SU-DHL-6 (cell line): ENCODE data around the gene MAS1.

Experiments
- H2AFZ ChIP-seq: fragments of 200-600 bp; sonication (generic); 2 replicates; pipeline ENCODE4 v1.6.1; 2014; ENCODE audit warnings: low read depth, mild to moderate bottlenecking, moderate library complexity, mixed read lengths, antibody characterized with exemption, low read length; ENCODE audit not compliant: severe bottlenecking
- H3F3A ChIP-seq: fragments of 200-600 bp; shearing (Covaris generic); 2 replicates; pipeline ENCODE4 v1.6.0; 2016; ENCODE audit warnings: antibody characterized with exemption, mild to moderate bottlenecking; ENCODE audit not compliant: insufficient read depth
- H3K27ac ChIP-seq: fragments of 200-600 bp; sonication (generic); 2 replicates; pipeline ENCODE4 v1.5.1; 2016; ENCODE audit warnings: low read depth, mild to moderate bottlenecking, low read length, moderate library complexity, mixed read lengths
- H3K27me3 ChIP-seq: fragments of 200-600 bp; sonication (generic), shearing (Covaris generic); 2 replicates; pipeline ENCODE4 v1.6.0; 2014; ENCODE audit warnings: mild to moderate bottlenecking, low read length
- H3K36me3 ChIP-seq: fragments of 200-600 bp; sonication (generic); 2 replicates; pipeline ENCODE4 v1.6.1; 2014; ENCODE audit warnings: mild to moderate bottlenecking, low read length, mixed read lengths
- H3K4me2 ChIP-seq: fragments of 300-600, 200-600 bp; shearing (Covaris generic), sonication (generic); 2 replicates; pipeline ENCODE4 v1.6.0; 2014; ENCODE audit warnings: low read length, low read depth, mild to moderate bottlenecking; ENCODE audit not compliant: poor library complexity, severe bottlenecking
- H3K4me3 ChIP-seq: fragments of 200-600 bp; sonication (generic); 2 replicates; pipeline ENCODE4 v1.5.1; 2014; ENCODE audit warnings: antibody characterized with exemption, low read length, mild to moderate bottlenecking, mixed read lengths; ENCODE audit not compliant: insufficient read depth, poor library complexity, severe bottlenecking
- H3K79me2 ChIP-seq: fragments of 200-600 bp; sonication (generic); 2 replicates; pipeline ENCODE4 v1.6.1; 2014; ENCODE audit warnings: mild to moderate bottlenecking, low read length, moderate library complexity; ENCODE audit not compliant: insufficient read depth
- H3K9ac ChIP-seq: fragments of 200-600 bp; sonication (generic); 2 replicates; pipeline ENCODE4 v1.7.0; 2014; ENCODE audit warnings: mild to moderate bottlenecking, low read length
- H3K9me2 ChIP-seq: fragments of 200-600 bp; sonication (generic); replicated peaks from 2 replicates; pipeline ENCODE4 v1.6.1; 2014; ENCODE audit warnings: low read length; ENCODE audit not compliant: insufficient read depth
- H3K9me3 ChIP-seq: fragments of 200-600 bp; sonication (generic); 2 replicates; pipeline ENCODE4 v1.6.1; 2014; ENCODE audit warnings: low read length, mixed read lengths; ENCODE audit not compliant: insufficient read depth
- H4K20me1 ChIP-seq: fragments of 200-600 bp; sonication (generic); 2 replicates; pipeline ENCODE4 v1.6.1; 2014; ENCODE audit warnings: low read depth, mild to moderate bottlenecking, antibody characterized with exemption, low read length, moderate library complexity, mixed read lengths
- EZH2phosphoT487 ChIP-seq: fragments of 200-600 bp; sonication (generic), shearing (Covaris generic); conservative IDR thresholded peaks from 2 replicates; pipeline ENCODE4 v1.6.1; 2018; ENCODE audit warnings: mild to moderate bottlenecking, antibody characterized with exemption, low read length, moderate library complexity, mixed read lengths
- TF ChIP-seq, protein P1 (sequence below): fragments of 200-600 bp; sonication (generic); IDR thresholded peaks from one replicate; pipeline ENCODE4 v1.5.1; 2017; ENCODE audit warnings: antibody characterized with exemption, mild to moderate bottlenecking, low read length, moderate library complexity; ENCODE audit not compliant: insufficient read depth, poor library complexity, severe bottlenecking

MAS1 gene

DNA sequence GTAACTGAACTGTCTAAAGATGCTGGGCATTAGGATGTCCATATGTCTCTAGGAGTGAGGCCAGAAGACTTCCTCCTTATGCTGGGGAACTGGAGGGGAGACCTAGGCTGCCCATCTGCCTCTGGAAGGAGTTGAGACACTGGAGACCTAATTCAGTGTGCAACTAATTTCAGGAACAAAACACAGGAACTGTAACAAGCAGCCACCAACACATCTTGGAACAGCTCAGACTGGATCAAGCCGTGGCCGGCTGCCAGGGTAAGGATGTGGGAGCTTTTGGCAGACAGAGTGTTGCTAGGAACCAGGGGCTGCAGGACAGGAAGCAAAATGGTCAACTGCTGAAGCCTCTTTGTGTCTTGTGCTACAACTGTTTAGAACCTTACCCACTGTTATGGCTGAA is 16.4 kb upstream of the MAS1 start:
- Histone ChIP-seq H3K4me2 (no peak overlapping the region), H3K27ac (no peak overlapping the region), H3K79me2 (no peaks in the 10 kb centered on the region), H3K9me3 (no peaks in the 10 kb centered on the region), H3K4me3 (no peak overlapping the region), H3K9ac (no peak overlapping the region), H3K9me2 (no peaks in the 10 kb centered on the region), H3F3A (no peaks in the 10 kb centered on the region), H3K27me3 (no peaks in the 10 kb centered on the region), H2AFZ (no peak overlapping the region), H3K36me3 (no peaks in the 10 kb centered on the region), H4K20me1 (no peaks in the 10 kb centered on the region)
- no peak for TF ChIP-seq EZH2phosphoT487
- TF ChIP-seq, protein P1, sequence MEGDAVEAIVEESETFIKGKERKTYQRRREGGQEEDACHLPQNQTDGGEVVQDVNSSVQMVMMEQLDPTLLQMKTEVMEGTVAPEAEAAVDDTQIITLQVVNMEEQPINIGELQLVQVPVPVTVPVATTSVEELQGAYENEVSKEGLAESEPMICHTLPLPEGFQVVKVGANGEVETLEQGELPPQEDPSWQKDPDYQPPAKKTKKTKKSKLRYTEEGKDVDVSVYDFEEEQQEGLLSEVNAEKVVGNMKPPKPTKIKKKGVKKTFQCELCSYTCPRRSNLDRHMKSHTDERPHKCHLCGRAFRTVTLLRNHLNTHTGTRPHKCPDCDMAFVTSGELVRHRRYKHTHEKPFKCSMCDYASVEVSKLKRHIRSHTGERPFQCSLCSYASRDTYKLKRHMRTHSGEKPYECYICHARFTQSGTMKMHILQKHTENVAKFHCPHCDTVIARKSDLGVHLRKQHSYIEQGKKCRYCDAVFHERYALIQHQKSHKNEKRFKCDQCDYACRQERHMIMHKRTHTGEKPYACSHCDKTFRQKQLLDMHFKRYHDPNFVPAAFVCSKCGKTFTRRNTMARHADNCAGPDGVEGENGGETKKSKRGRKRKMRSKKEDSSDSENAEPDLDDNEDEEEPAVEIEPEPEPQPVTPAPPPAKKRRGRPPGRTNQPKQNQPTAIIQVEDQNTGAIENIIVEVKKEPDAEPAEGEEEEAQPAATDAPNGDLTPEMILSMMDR = no peak

DNA sequence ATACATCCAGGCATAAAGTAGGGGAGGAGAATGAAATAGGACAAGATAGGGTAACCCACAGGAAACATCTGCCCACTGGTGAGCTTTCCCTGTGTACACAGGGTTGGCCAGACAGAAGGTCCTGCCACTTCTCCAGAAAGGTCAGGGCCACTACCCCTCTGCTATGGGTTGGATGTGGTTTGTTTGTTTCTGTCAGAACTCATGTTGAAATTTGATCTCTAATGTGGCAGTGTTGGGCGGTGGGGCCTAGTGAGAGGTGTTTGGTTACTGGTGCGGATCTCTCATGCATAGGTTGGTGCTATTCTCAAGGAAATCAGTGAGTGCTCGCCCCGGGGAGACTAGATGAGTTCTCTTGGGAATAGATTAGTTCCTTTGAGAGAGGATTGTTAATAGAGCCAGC is 15.6 kb upstream of the MAS1 start:
- H3K36me3 ChIP-seq = no peaks in the 10 kb centered on the region
- H3K9ac ChIP-seq = no peak overlapping the region
- H2AFZ ChIP-seq = no peak overlapping the region
- H3K27me3 ChIP-seq = no peaks in the 10 kb centered on the region
- no peaks in the 10 kb centered on the region for H4K20me1 ChIP-seq
- TF ChIP-seq, protein P1 = no peak
- no peak for TF ChIP-seq EZH2phosphoT487
- no peak overlapping the region for H3K27ac ChIP-seq
- no peaks in the 10 kb centered on the region for H3K9me2 ChIP-seq
- H3K79me2 ChIP-seq = no peaks in the 10 kb centered on the region
- no peak overlapping the region for H3K4me3 ChIP-seq
- no peak overlapping the region for H3K4me2 ChIP-seq
- H3F3A ChIP-seq = no peaks in the 10 kb centered on the region
- no peaks in the 10 kb centered on the region for H3K9me3 ChIP-seq

DNA sequence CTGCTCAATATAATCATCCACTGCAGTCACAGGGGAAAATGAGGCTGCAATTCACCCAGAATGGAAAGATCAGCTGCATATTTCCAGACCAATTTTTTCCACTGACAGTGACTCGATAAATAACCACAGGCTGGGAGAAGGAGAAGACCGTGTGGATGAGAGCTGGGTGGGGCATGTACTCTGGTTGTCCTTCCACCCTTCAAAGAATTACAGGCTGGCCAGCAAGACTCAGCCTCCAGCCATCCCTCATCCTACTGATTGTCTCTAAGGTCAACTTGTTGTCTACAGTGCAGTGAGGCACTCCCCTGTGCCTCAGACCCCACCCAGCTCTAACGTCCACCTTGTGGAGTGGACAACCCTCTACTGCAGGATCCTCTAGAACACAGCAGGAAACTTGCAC is 14.5 kb upstream of the MAS1 start:
- TF ChIP-seq, protein P1 = no peak
- TF ChIP-seq EZH2phosphoT487 = no peak
- Histone ChIP-seq H3K79me2 (no peaks in the 10 kb centered on the region), H4K20me1 (no peaks in the 10 kb centered on the region), H3F3A (no peaks in the 10 kb centered on the region), H3K36me3 (no peaks in the 10 kb centered on the region), H3K27ac (no peak overlapping the region), H3K27me3 (no peaks in the 10 kb centered on the region), H2AFZ (no peak overlapping the region), H3K4me2 (no peak overlapping the region), H3K9me3 (no peaks in the 10 kb centered on the region), H3K4me3 (no peak overlapping the region), H3K9me2 (no peaks in the 10 kb centered on the region), H3K9ac (no peak overlapping the region)
